ENCODE results near the gene GPHN.
"Not testable (repeated sequence)": the region's sequence is repeated elsewhere in the genome, so short reads cannot be mapped to it uniquely, and the experiment has no call there.

DNA sequence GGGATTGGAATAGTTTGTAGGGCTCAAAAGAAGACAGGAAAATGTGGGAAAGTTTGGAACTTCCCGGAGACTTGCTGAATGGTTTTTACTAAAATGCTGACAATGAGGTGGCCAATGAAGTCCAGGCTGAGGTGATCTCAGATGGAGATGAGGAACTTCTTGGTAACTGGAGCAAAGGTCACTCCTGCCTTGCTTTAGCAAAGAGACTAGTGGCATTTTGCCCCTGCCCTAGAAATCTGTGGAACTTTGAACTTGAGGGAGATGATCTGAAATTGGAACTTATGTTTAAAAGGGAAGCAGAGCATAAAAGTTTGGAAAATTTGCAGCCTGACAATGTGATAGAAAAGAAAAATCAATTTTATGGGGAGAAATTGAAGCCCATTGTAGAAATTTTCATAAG is 223.4 kb downstream of the GPHN start:
- TF ChIP-seq, protein P1, sequence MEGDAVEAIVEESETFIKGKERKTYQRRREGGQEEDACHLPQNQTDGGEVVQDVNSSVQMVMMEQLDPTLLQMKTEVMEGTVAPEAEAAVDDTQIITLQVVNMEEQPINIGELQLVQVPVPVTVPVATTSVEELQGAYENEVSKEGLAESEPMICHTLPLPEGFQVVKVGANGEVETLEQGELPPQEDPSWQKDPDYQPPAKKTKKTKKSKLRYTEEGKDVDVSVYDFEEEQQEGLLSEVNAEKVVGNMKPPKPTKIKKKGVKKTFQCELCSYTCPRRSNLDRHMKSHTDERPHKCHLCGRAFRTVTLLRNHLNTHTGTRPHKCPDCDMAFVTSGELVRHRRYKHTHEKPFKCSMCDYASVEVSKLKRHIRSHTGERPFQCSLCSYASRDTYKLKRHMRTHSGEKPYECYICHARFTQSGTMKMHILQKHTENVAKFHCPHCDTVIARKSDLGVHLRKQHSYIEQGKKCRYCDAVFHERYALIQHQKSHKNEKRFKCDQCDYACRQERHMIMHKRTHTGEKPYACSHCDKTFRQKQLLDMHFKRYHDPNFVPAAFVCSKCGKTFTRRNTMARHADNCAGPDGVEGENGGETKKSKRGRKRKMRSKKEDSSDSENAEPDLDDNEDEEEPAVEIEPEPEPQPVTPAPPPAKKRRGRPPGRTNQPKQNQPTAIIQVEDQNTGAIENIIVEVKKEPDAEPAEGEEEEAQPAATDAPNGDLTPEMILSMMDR (conservative IDR thresholded peaks at IDR 0.05; ENCODE audit: low read depth, low read length) = not testable (repeated sequence)
- not testable (repeated sequence) for TF ChIP-seq RAD21 (IDR thresholded peaks at IDR 0.05; ENCODE audit: low read length); MXI1 (IDR thresholded peaks at IDR 0.05; ENCODE audit: borderline replicate concordance, low read depth, low read length); MAZ (IDR thresholded peaks at IDR 0.05; ENCODE audit: borderline replicate concordance, low read depth, low read length); RCOR1 (IDR thresholded peaks at IDR 0.05; ENCODE audit: insufficient replicate concordance, low read length); POLR2A (IDR thresholded peaks at IDR 0.05; ENCODE audit: low read depth, low read length); NFE2L2 (IDR thresholded peaks at IDR 0.05; ENCODE audit: low read depth, low read length)
